T-helper 22 cell (primary cell): Measurements from ENCODE around the gene SLC10A7.

Experiments used
- DNase-seq: peaks from one replicate; pipeline ENCODE4 v3.0.0-alpha.2; 2020; ENCODE audit warnings: low read depth

The SLC10A7 gene

DNA sequence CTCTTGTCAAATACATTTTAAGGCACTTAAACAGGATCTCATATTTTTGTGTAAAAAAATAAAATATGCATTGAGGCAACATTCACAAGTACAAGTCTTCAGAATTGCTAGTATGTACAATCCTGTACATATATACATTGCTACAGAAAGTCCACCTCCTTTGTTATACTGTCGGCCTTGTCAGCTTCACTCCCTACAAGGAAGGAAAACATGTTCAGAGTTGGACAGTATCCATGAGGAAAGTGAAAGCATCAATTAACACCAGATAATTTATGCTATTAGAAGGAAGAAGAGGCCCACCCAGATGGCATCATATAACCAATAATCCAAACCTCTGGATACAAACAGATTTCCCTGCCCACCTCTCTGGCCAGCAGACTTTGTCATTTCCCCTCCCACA, 265.4 kb downstream of the SLC10A7 start:
- no peak for DNase-seq

DNA sequence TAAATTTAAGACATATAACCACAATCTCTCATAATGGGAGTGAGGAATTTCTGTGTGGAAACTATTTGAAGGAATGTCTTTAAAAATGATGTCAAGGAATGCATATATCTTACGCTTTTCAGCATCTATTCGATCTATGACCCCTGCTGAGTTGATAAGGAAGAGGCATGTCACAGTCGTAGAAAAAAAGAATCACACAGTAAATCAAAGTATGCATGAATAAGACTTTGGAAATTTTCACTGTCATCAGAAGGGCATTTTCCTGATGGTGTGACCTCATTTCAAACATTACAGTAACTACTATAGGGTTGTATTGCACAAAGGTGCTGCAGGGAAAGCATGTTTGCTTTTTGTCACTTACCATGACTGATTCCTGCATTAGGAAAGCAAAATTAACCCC, 265.9 kb downstream of the SLC10A7 start:
- no peak for DNase-seq

DNA sequence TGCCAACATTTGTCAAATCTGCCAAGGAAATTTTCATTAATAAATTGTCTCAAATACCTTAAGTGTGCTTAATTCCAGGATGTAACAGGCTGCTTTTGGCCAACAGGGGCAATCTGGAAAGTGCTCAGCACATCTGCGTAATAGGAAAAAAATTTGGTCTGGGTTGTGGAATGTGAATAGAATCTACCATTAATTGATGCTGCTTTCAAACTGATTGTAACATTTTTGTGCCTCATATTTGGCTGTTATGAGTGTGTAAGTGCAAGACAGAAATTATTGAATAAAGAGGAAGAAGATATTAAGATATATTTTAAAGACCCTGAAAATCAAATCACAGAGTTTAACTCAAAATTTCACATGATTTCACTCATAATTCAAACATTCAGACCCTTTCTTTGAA, 266.3 kb downstream of the SLC10A7 start:
- no peak for DNase-seq

DNA sequence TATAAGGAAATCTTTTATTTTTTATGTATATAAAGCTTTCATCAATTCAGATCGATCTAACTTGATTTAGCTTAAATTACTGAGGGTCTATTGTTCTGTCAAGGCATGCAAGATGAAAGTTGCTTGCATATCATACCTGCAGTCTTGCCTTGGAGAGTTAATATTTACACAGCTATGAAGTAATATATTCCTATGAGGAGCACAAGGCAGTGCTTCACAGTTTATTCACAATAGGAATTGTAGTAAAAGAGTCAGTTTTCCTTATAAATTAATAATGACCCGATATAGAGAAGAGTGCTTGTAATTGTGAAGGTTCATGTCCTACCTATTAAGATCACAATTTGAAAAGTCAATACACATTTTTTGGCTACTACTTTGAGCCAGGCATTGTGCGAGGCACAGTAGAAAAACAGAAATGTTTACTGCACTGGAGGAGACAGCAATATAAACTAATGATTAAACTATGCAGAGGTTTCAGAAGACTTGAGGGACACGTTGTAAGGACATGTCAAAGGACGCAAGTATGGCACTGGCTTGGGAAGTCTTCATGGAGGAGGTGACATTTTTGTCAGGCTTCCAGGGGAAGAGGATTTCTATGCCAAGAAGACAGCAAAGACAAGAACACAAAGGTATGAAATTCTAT, 268.6 kb downstream of the SLC10A7 start:
- no peak for DNase-seq

DNA sequence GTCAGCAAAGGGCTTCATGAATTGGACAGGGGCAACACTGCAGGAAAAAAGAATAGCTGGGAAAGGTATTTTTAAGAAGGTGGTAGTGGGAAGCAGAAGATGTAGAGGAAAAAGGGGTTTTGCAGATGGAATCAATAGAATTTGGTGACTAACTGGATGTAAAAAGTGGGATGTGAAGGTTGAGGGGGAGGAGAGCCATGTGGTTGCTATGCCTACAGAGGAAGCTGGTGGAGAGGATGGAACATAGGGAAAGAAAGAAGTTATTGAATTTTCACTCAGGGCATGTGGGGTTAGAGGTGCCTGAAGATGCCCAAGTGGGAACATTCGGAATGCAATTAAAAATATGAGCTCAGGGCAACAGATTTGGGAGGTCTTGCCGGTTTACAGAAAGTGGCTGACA, 274.4 kb downstream of the SLC10A7 start:
- no peak for DNase-seq

DNA sequence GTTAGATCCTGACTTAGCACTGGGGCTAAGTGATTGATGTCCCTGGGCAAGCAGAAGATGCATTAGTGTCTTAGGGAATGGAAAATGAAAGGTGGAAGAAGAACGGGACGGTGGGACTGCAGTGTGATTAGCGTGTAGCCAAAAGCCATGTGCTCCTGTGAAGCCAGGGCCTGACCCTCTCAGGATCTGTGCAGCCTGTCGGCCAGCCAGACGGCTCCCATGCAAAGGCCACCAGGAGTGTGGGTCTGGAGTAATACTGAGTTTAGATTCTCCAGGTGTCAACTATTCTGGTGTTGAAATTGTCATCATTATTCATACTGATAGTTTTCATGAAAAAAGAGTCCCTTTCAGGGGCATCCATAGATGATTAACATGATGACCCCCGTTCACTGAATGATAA, 275.4 kb downstream of the SLC10A7 start:
- no peak for DNase-seq

DNA sequence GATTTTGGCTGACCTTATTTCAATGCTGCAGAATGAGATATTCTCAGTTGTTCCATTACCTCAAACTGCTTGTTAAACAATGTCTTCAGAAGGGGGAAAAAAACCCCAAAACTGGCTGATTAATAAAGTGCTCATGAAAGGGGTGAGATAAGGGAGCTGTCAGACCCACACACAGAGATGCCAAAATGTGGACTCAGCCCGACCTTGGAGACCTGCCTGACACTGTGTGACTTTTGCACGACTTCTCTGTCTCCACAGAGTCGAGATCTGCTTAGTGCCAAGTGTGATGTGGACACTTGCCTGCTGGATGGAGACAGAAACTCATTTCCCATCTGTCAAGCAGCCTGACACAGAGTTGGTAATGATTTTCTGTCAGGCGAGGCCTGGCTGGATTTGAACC, 275.9 kb downstream of the SLC10A7 start:
- no peak for DNase-seq

DNA sequence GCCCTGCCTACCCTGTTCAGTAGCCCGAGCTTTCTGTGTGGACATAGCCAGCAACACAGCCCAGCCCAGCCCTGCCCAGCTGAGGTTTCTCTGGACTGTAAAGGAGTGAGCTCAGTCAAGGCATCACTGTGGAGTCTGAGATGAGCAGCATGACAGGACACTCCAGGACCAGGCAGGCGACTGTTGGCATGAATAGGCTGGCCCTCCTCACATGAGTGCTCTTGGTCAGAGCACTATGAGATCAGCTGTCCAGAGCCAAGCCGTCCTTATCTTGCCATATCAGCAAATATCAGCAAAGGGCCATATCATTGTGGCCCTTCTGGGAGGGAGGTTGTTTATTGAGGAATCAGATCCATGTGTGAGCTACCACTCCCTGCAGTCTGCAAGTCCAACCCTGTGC, 276.5 kb downstream of the SLC10A7 start:
- no peak for DNase-seq

DNA sequence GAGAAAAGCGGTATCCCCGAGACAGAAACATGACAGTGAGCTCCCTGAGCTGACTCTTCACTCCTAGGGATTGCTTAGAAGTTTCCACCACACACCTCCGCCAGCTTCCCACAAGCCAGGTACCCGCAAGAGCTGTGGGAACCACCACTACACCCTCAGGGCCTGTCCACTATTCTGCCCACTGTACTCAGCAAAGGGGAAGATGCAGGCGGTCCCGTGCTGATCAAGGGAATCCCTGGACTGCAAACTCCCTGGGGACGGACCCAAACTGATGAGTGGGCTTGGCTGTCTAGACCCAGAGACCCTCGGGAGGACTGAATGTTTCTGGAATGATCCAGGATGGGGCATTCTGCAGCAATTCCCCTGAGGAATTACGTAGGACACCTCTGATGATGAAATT, 277.2 kb downstream of the SLC10A7 start:
- DNase-seq = no peak

DNA sequence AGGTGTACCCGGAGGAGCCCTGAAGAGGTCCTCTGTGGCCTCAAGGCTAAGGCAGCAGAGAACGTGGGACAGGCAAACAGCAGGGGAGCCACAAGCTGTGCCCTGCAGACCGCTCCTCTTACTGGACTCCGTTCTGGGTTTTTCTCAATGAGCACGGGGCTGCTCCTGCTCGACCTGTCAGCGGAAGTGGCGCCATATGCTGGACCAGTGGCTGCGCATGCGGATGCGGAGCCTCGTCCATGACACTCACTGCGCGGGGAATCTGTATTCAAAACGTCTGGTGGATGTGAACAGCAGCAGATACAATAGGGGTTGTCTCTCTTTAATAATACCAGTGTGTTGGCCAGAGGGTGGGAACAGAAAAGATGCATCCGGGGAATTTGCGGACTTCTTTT, 277.9 kb downstream of the SLC10A7 start:
- no peak for DNase-seq

DNA sequence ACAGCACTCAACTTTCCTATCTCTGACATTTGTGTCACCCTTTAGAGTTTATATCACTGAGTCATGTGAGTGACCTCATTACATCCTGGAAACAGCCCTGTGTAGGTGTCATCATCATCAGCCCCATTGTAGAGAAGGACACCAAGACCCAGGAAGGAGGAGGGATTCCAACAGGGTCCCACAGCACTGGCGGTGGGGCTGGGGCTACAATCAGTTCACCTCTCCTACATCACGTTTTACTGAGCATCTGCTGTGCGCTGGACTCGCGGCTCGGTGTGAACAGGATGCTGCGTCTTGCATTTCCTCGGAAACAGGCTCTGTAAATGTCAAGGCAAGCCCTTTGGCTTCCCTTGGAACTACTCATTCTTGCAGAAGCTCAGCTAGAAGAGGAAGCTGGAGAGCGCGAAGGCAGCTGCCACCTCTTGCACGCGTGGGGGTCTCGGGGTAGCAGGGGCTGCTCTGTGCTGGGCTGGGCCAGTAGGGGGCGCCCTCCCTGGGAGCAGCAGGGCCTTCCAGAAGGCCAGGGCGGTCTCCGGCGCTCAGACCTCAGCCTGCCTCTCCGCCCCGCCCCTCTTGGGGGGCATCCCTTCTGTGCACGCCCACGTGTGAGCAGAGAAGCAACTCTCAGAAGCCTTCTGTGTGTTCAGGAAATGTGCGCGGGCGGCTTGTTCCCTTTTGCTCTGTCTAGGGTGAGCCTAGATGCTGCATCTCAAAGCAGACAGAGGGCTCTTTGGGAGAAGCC, 278.4 kb downstream of the SLC10A7 start:
- no peak for DNase-seq

DNA sequence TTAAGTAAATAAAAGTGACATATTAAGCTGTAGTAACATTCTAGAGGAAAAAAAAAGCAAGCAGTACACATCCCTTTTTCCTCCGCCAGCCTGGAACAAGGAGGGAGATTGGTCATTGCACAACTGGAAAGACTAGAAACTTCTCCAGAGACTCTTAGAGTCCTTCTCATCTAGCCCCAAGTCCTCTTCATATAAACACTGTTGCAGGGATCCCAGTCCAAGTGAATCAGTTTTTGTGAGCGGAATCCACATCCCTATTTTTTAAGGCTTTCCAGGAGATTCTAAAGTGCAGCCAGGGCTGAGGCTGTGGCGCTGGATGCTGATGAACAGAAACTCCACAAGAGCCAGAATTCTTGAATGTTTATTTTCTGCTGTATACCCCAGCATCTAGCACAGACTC, 283.6 kb downstream of the SLC10A7 start:
- no peak for DNase-seq

DNA sequence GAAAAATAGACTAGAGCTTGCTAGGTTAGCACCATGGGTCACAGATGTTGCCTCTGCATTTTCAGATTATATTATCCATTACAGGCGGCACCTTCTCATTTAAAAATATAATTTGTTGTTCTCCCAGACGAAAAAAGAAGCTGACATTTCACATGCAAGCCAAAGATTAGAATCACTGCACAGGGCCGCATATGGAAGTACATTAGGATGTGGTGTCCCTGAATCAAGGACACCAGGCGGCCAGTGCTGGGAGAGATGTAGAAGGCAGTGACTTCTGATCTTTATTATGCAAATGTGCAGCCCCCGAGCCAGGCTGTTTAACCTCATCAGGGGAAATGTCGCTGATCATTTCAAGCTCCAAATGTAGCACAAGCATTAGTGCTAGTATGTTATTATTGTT, 284.6 kb downstream of the SLC10A7 start:
- DNase-seq = no peak

DNA sequence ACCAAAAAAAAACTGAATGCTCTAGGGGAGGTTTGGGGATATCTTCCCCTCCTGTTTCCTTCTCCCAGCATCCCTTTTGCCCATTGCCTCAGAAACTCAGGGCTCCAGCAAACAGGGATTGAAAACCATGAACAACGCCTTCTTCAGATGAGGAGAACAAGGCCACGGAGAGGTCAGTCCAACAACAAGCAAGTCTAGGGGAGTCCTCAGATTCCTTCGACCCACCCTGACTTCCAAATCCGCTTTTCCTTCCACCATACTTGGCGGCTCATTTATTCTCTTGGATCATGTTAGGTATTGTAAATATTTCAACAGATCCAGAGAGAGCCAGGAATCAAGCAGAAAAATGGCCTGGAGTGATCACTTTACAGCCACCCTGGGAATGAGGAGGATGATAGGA, 285.5 kb downstream of the SLC10A7 start:
- no peak for DNase-seq

DNA sequence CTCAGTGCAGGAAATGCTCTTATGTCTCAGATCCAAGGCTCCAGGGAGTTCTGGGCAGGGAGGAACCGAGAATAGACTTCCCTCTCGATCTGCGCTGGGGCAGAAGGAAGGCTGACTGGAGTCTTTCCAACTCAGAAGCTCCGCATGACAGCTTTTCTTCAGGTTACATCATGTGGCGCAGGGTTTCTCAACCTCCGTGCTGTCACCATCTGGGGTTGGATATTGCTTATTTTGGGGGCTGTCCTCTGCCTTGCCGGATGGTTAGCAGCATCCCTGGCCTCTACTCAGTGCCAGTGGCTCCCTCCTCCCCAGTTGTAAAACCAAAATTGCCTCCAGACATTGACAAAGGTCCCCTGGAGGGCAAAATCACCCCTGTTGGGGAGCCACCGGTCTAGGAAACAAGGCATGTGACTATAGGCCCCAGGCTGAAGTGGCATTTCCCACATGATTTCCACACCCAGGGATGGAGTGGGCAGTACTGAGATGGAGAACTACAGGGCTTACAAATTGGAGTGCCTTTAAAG, 286.0 kb downstream of the SLC10A7 start:
- DNase-seq = no peak

DNA sequence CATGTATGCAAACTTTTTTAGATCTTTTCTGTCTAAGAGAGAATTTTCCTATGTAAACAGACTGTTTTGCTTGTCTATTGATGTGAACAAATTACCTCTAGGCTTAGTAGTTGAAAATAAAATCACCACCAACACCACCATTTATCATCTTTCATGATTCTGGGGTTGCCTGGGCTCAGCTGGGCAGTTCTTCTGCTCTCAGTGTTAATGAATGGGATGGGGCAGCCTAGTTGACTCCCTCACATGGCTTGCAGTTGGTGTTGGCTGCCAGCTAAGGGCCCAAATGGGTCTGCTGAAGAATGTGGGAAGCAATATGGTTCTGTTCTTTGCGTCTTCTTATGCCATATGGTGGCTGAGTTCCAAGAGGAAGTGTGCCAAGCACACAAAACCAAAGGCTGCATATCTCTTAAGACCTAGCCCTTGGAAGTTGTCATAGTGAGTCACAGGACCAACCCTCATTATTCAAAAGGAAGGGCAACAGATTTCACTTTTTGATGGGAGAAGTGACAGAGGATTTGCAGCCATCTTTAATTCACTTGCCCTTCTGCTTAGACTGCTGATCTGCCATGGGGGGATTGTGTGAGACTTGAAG, 289.5 kb downstream of the SLC10A7 start:
- no peak for DNase-seq

DNA sequence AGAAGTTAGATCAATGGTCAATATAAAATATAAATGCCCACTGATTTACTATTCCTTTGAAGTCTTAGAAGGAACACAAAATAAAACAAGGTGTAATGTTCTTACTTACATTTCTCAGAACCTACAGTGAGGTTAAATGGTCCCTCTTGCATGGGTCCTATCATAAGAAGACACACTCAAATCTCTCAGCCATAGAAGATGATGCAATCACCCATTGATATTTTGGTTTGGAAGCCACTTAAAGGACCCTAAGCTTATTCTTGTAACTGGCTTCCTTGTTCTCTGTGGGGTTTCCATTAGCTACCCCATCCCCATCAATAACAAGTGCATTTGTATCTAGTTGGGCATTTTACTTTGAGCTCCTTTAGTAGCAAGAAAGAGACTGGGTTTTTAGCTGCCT, 292.3 kb downstream of the SLC10A7 start:
- no peak for DNase-seq

DNA sequence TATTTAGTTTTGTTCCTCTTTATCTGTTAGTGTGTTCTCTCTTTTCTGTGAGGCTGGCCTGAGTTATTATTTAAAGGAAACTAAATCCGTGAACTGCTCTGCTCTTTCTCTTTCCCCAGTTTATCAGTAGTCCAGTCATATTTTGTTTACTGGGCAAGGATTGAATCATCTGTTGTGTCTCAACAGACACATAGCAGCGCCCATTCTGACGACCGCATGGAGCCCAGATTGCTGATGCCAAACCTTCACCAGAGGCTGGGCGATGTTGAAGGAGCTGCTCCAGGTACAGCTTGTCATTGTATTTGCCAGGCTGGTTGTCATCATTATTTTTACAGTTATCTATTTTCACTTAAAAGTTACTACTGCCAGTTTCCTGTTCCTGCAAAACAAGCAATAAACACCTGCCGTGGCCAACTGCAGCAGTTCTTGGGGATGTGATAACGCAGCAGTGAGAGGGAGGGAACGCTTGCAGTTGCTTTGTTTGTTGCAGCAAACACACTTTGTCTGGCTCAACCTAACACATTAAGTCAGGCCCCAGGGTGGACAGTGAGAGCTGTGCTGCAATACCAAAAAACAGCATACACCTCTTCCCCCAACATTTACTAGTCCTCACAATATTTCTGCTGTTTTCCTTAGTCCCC, 297.3 kb downstream of the SLC10A7 start:
- DNase-seq = no peak

DNA sequence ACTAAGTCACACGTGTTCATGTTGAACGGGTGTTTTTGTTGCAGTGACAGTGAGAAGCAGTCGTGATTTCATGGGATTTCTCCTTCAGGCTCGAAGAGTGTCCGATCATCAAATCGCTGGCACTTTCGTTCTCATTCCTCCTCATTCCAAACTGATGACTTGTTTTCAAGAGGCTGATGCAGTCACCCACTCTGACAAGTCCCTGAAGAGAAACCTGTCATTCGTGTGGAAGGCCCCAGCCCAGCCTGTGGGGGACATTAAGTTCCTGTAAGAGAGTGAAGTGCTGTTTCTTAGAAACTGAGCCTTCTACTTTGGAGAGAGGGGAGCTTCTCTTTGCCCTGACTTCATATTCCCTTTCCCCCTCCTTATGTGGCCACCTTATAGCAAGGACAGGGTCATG, 299.4 kb downstream of the SLC10A7 start:
- no peak for DNase-seq

DNA sequence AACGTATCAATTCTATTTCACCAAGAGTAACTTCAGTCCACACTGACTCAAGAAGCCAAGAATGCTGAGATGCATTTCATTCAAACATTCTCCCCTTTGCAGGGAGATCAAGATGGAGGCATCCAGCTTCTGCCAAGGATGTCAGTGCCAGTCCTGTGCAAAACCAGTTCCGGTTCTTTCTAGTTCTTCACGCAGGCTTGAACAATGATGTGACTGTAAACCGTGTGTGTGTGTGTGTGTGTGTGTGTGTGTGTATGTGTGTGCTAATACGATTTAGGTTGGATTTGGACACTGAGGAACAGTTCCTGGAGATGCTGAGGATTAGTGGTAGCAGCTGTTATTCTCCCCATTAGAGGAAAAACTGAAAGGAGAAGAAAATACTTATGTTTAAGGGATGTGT, 307.5 kb downstream of the SLC10A7 start, which contains the start of gene REELD1:
TSS of gene REELD1 (plus strand) at position 301 of the 400 bp plus-strand sequence. CDS start 2,415 bp downstream, outside the sequence.
- no peak for DNase-seq

DNA sequence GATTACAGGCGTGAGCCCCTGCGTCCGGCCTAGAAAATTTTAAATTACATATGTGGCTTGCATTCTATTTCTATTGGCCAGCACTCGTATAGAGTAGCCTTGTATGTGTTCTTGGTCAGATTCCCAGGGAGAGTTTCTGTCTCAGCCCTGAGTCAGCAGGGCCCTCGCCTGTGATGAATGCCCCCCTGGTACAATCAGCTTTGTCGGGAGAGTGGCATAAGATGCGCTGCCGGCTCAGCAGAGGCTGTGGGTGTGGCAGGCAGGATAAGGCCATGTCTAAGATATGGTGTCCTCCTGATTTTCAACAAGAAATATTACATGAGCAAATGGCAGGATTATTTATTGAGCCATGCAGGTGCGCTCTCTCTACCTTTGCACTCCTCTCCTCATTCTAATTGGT, 309.0 kb downstream of the SLC10A7 start:
- no peak for DNase-seq

DNA sequence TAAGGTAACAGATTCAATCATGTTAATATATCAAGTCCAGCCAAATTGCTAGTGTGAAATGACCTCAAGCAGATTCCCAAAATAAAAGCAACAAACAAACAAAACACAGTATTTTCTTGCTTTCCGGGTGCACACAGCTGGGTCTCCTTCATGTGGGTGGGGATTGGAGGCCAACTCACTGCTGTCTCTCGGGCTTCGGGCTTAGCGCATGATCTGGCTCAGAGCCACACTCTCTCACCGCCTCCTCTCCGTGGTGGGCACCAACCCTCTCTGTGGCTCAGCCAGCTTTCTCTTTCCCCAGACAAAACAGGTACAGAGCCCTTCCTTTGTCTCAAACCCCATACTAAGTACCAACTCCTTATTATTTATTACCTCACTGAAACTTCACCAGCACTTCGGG, 310.3 kb downstream of the SLC10A7 start:
- DNase-seq = no peak

DNA sequence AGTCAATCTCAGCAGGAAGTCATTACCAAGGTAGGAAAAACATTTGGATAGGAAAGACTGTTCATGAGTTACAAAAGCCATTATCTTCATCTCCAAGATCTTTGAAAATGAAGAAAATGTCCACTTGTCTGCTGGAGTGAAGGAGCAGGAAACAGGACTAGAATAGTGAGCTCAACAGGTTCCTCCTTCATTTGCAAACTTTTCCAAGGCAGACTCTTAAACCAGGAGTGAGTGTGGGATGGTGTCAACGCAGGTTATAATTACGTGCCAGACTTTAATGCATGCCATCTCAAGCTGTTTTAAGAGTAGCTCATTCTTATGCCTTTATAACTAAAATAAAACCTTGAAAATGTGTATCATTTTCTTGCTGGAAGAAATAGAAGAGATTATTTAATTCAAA, 310.9 kb downstream of the SLC10A7 start:
- DNase-seq = no peak
